Upper lobe of right lung (tissue), 1 donor: Measurements from ENCODE around the gene AFF1. TPM values are rescaled to one million over a fixed set of nuclear protein-coding genes. Genes with fewer than 3 reads are reported as not detected.
A peak's percentile ranks its signal among the peaks of the same experiment; 100 is the strongest.

Experiments used
- ATAC-seq: fragments of 200-7000 bp; cut with Tn5 transposase; one replicate; pipeline ENCODE4 v1.9.1; 2020; ENCODE audit warnings: mild to moderate bottlenecking, moderate library complexity
- DNase-seq: peaks from one replicate; pipeline ENCODE4 v3.0.0-alpha.2; 2020
- H3K27ac ChIP-seq: fragments of 200-600 bp; one replicate; pipeline ENCODE4 v1.8.0; 2022
- H3K27me3 ChIP-seq: fragments of 200-600 bp; one replicate; pipeline ENCODE4 v1.8.0; 2022; ENCODE audit warnings: mild to moderate bottlenecking
- H3K36me3 ChIP-seq: fragments of 200-600 bp; one replicate; pipeline ENCODE4 v1.8.0; 2022
- H3K4me1 ChIP-seq: fragments of 200-600 bp; one replicate; pipeline ENCODE4 v1.8.0; 2022
- H3K4me3 ChIP-seq: fragments of 200-600 bp; one replicate; pipeline ENCODE4 v1.8.0; 2022; ENCODE audit warnings: mild to moderate bottlenecking
- H3K9me3 ChIP-seq: fragments of 200-600 bp; one replicate; pipeline ENCODE4 v1.8.0; 2022
- CTCF ChIP-seq: fragments of 200-600 bp; IDR thresholded peaks from one replicate; pipeline ENCODE4 v1.8.0; 2022; ENCODE audit warnings: antibody characterized with exemption
- intact Hi-C: fragments of 100-400 bp; cut with DNase I; formaldehyde crosslinking; loops from one replicate; pipeline ENCODE4 v1.11.0; 2022
- total RNA-seq: library from RNA; stranded (reverse); fragmentation: NEBNext Ultra II Directional; extraction: Animal tissue kit (Norgen Biotek cat#: 25700); gene quantifications from one replicate; pipeline ENCODE4 v1.2.1, GENCODE V29; 2021
- donor health status: DM: no; HTN: yes; CAD: no; lungs with severe emphysema.

AFF1 gene
- total RNA-seq, 1 donor from 2014 or later = 103 TPM

DNA sequence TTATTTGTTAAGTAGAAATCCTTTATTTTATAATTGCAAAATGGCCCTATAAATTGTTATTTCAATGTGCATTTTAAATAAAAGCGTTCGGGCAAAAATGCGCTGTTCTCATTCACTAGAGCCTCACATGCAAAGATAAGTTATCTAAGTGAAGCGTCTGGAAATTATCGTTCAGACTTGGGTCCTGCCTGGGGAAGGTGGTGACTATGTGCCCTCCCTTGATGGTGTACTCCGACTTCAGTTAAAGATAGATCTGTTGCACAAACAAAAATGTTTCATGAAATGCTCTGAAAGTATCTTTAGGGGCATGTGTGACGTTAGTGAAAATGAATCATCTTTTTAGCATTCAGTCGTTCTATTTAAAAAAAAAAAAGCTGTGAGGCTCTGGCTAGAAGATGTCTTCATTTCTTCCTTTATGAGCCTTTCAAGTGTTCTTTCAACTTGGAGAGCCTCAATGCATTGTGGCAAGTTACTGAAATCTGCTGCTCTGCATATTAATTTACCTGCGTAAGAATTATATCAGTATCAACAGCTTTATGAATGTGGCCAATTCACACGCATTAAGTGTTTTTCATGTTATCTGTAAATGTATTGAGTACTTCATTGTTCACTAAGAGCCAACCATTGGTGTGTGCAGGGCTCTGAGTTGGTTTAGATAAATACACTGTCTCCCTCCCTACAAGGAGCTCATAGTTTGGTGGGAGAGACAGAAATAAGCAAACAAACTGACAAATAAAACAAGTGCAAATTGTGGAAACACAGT, 83.0 kb downstream of the AFF1 start:
- Histone ChIP-seq H3K27ac (no peak overlapping the region), H3K9me3 (no peaks in the 10 kb centered on the region), H3K27me3 (no peaks in the 10 kb centered on the region), H3K4me1 (peaks cover 66% of the 10 kb centered on the region), H3K36me3 (no peaks in the 10 kb centered on the region), H3K4me3 (no peak overlapping the region)
- TF ChIP-seq CTCF = no peak
- intact Hi-C loops = no loop called here
- ATAC-seq (no peak), DNase-seq (no peak)

- Histone ChIP-seq H3K27ac (no peak overlapping the region), H3K9me3 (no peaks in the 10 kb centered on the region)
- ATAC-seq = no peak
These were observed 83.9 kb downstream of the AFF1 start for GRCh38 chr4:87018753-87019152.

GRCh38 chr4:87019246-87019791, 84.5 kb downstream of the AFF1 start:
- Histone ChIP-seq H3K27ac (no peak overlapping the region), H3K36me3 (no peaks in the 10 kb centered on the region), H3K9me3 (no peaks in the 10 kb centered on the region), H3K4me3 (no peak overlapping the region), H3K27me3 (no peaks in the 10 kb centered on the region), H3K4me1 (peaks cover 63% of the 10 kb centered on the region)
- no peak for DNase-seq
- no peak for ATAC-seq
- no peak for TF ChIP-seq CTCF
- intact Hi-C loops = no loop called here

More at GRCh38 chr4:87018753-87019152, 83.9 kb downstream of the AFF1 start:
- Histone ChIP-seq H3K27me3 (no peaks in the 10 kb centered on the region), H3K4me1 (peaks cover 64% of the 10 kb centered on the region), H3K36me3 (no peaks in the 10 kb centered on the region), H3K4me3 (no peak overlapping the region)
- intact Hi-C loops = no loop called here
- no peak for TF ChIP-seq CTCF
- DNase-seq = no peak

- peak overlapping the region; percentile 3 for H3K27ac ChIP-seq
- H3K27me3 ChIP-seq = no peaks in the 10 kb centered on the region
- H3K36me3 ChIP-seq = no peaks in the 10 kb centered on the region
- TF ChIP-seq CTCF = no peak
- ATAC-seq (no peak), DNase-seq (no peak)
- H3K9me3 ChIP-seq = no peaks in the 10 kb centered on the region
- intact Hi-C loops = no loop called here
- no peak overlapping the region for H3K4me3 ChIP-seq
- H3K4me1 ChIP-seq = peaks cover 63% of the 10 kb centered on the region
These were observed 85.1 kb downstream of the AFF1 start for GRCh38 chr4:87019898-87020297.

GRCh38 chr4:87024201-87024600, 89.4 kb downstream of the AFF1 start:
- Histone ChIP-seq H3K4me3 (no peak overlapping the region), H3K4me1 (peaks cover 65% of the 10 kb centered on the region), H3K9me3 (no peaks in the 10 kb centered on the region), H3K27ac (no peak overlapping the region), H3K27me3 (no peaks in the 10 kb centered on the region), H3K36me3 (no peaks in the 10 kb centered on the region)
- TF ChIP-seq CTCF = no peak
- DNase-seq = no peak
- intact Hi-C loops = no loop called here
- no peak for ATAC-seq
